Measurements from ENCODE around the gene CAPNS1.

Gene CAPNS1

GRCh38 chr19:36136964-36137686 lies 2.7 kb upstream of the CAPNS1 start:
- ChIA-PET CTCF (interaction anchor here (0.7 kb wide), 2 partner anchors 9 to 49 kb away, joined by 3 to 5 read pairs; no protein-coding TSS in a partner anchor), POLR2A (interaction anchor here (0.9 to 3.2 kb wide), 3 partner anchors 9 to 78 kb away, joined by 3 to 23 read pairs (median 5); partner anchors contain the start of genes POLR2I, TBCB, ZNF146 and ZNF565)

GRCh38 chr19:36139120-36139472 lies 770 bp upstream of the CAPNS1 start:
- POLR2A ChIA-PET = interaction anchor here (0.7 to 2.0 kb wide), 7 partner anchors 8 to 30 kb away, joined by 3 to 18 read pairs (median 7); partner anchors contain the start of genes POLR2I and TBCB
- DNase-seq (ENCODE audit: extremely low spot score) = no peak
- CTCF ChIA-PET = interaction anchor here (0.5 kb wide), 1 partner anchor 306 kb away, joined by 3 read pairs; no protein-coding TSS in a partner anchor
- TF ChIP-seq SUZ12 (IDR thresholded peaks at IDR 0.05) (no peak), L3MBTL2 (conservative IDR thresholded peaks at IDR 0.05) (no peak), FOXM1 (IDR thresholded peaks at IDR 0.05; ENCODE audit: borderline replicate concordance) (no peak), CTBP1 (IDR thresholded peaks at IDR 0.05; ENCODE audit: borderline replicate concordance) (no peak), FOXK2 (IDR thresholded peaks at IDR 0.05) (no peak)

More at GRCh38 chr19:36136964-36137686, 2.7 kb upstream of the CAPNS1 start:
- TF ChIP-seq CTBP1 (IDR thresholded peaks at IDR 0.05; ENCODE audit: borderline replicate concordance) (no peak), FOXM1 (IDR thresholded peaks at IDR 0.05; ENCODE audit: borderline replicate concordance) (no peak), PKNOX1 (IDR thresholded peaks at IDR 0.05) (no peak)
- no peak for DNase-seq (ENCODE audit: extremely low spot score)

- TF ChIP-seq L3MBTL2 (conservative IDR thresholded peaks at IDR 0.05) = 0 out of 2 replicates have a peak, but pooled peaks have one; percentile 17
- TF ChIP-seq SP1 (IDR thresholded peaks at IDR 0.05) = no peak
- CTCF ChIA-PET = no interaction called here
- DNase-seq (ENCODE audit: extremely low spot score) = peak; percentile 60
- POLR2A ChIA-PET = interaction anchor here (0.6 to 2.0 kb wide), 7 partner anchors 9 to 1224 kb away, joined by 3 to 18 read pairs (median 7); partner anchors contain the start of genes POLR2I, TBCB, ZNF146 and ZNF565
Observed at GRCh38 chr19:36140304-36141038, 605 bp downstream of the CAPNS1 start.

- DNase-seq (ENCODE audit: extremely low spot score) = peak; percentile 90
- TF ChIP-seq TARDBP (IDR thresholded peaks at IDR 0.05) = no peak
- TF ChIP-seq ELF4 (IDR thresholded peaks at IDR 0.05) = no peak
- TF ChIP-seq HDGF (IDR thresholded peaks at IDR 0.05; ENCODE audit: borderline replicate concordance) = 0 out of 2 replicates have a peak, but pooled peaks have one; percentile 26
- ChIA-PET POLR2A (interaction anchor here (2.0 kb wide), 3 partner anchors 10 to 28 kb away, joined by 9 to 18 read pairs (median 14); no protein-coding TSS in a partner anchor), CTCF (no interaction called here)
Observed at GRCh38 chr19:36141039-36141927, 1.4 kb downstream of the CAPNS1 start.

GRCh38 chr19:36142046-36142445 lies 2.2 kb downstream of the CAPNS1 start:
- TF ChIP-seq SP1 (IDR thresholded peaks at IDR 0.05) = no peak
- TF ChIP-seq SUZ12 (IDR thresholded peaks at IDR 0.05) = no peak
- no peak for TF ChIP-seq ARNT (IDR thresholded peaks at IDR 0.05)
- no peak for TF ChIP-seq L3MBTL2 (conservative IDR thresholded peaks at IDR 0.05)
- TF ChIP-seq ZNF384 (IDR thresholded peaks at IDR 0.05) = no peak
- TF ChIP-seq NFRKB (IDR thresholded peaks at IDR 0.05) = no peak
- TF ChIP-seq FOXM1 (IDR thresholded peaks at IDR 0.05; ENCODE audit: borderline replicate concordance) = no peak
- no peak for TF ChIP-seq LEF1 (IDR thresholded peaks at IDR 0.05; ENCODE audit: borderline replicate concordance)
- no peak for TF ChIP-seq FOXA1 (IDR thresholded peaks at IDR 0.05)
- no peak for TF ChIP-seq BHLHE40 (IDR thresholded peaks at IDR 0.05; ENCODE audit: borderline replicate concordance)
- TF ChIP-seq CTBP1 (IDR thresholded peaks at IDR 0.05; ENCODE audit: borderline replicate concordance) = no peak
- no peak for TF ChIP-seq TARDBP (IDR thresholded peaks at IDR 0.05)
- no peak for TF ChIP-seq ELF4 (IDR thresholded peaks at IDR 0.05)
- no peak for TF ChIP-seq PKNOX1 (IDR thresholded peaks at IDR 0.05)
- no peak for TF ChIP-seq HDGF (IDR thresholded peaks at IDR 0.05; ENCODE audit: borderline replicate concordance)
- no peak for TF ChIP-seq FOXK2 (IDR thresholded peaks at IDR 0.05)
- ChIA-PET CTCF (no interaction called here), POLR2A (no interaction called here)
- no peak for DNase-seq (ENCODE audit: extremely low spot score)

GRCh38 chr19:36142496-36142895 lies 2.6 kb downstream of the CAPNS1 start:
- CTCF ChIA-PET = no interaction called here
- no peak for TF ChIP-seq ARNT (IDR thresholded peaks at IDR 0.05)
- TF ChIP-seq FOXK2 (IDR thresholded peaks at IDR 0.05) = no peak
- no peak for TF ChIP-seq LEF1 (IDR thresholded peaks at IDR 0.05; ENCODE audit: borderline replicate concordance)
- no peak for TF ChIP-seq PKNOX1 (IDR thresholded peaks at IDR 0.05)
- no peak for TF ChIP-seq HDGF (IDR thresholded peaks at IDR 0.05; ENCODE audit: borderline replicate concordance)
- no peak for TF ChIP-seq NFRKB (IDR thresholded peaks at IDR 0.05)
- TF ChIP-seq CTBP1 (IDR thresholded peaks at IDR 0.05; ENCODE audit: borderline replicate concordance) = no peak
- TF ChIP-seq SP1 (IDR thresholded peaks at IDR 0.05) = no peak
- no peak for TF ChIP-seq SUZ12 (IDR thresholded peaks at IDR 0.05)
- TF ChIP-seq FOXM1 (IDR thresholded peaks at IDR 0.05; ENCODE audit: borderline replicate concordance) = no peak
- no peak for TF ChIP-seq ELF4 (IDR thresholded peaks at IDR 0.05)
- no peak for TF ChIP-seq ZNF384 (IDR thresholded peaks at IDR 0.05)
- no peak for TF ChIP-seq TARDBP (IDR thresholded peaks at IDR 0.05)
- TF ChIP-seq L3MBTL2 (conservative IDR thresholded peaks at IDR 0.05) = no peak
- no peak for TF ChIP-seq BHLHE40 (IDR thresholded peaks at IDR 0.05; ENCODE audit: borderline replicate concordance)
- no peak for TF ChIP-seq FOXA1 (IDR thresholded peaks at IDR 0.05)
- POLR2A ChIA-PET = no interaction called here
- DNase-seq (ENCODE audit: extremely low spot score) = no peak
